ENCODE data around the gene PARP14. TPM values are rescaled to one million over a fixed set of nuclear protein-coding genes. Genes with fewer than 3 reads are reported as not detected.
A peak's percentile ranks its signal among the peaks of the same experiment; 100 is the strongest.

Gene PARP14
- total and polyA plus RNA-seq, 10 of the 15 experiments (the other 5 are each of a cell fraction or from before 2014, with no cell fraction given): 21.6 to 189 (median 92.7) TPM

- peak; percentile 27; the same call in 1 of the 2 replicates for TF ChIP-seq ZNF687 (IDR thresholded peaks at IDR 0.05)
- TF ChIP-seq STAT1 (conservative IDR thresholded peaks at IDR 0.05): no peak
- peak; percentile 28; the same call in 1 of the 2 replicates for TF ChIP-seq PKNOX1 (IDR thresholded peaks at IDR 0.05)
- no peak for TF ChIP-seq NKRF (conservative IDR thresholded peaks at IDR 0.05)
- no peak for TF ChIP-seq E2F4 (IDR thresholded peaks at IDR 0.05; ENCODE audit: low read depth, low read length)
- peak in 1 of 2 experiments; percentile 15; a peak in 1 of 4 replicates for TF ChIP-seq EP300 (IDR thresholded peaks at IDR 0.05; ENCODE audit: borderline replicate concordance in 1 of 2, control insufficient read depth in 1 of 2, low read depth in 2 of 2, low read length in 2 of 2)
- TF ChIP-seq POU2F2 (IDR thresholded peaks at IDR 0.05; ENCODE audit: borderline replicate concordance, low read depth, low read length): no peak
- no peak for TF ChIP-seq SRF (IDR thresholded peaks at IDR 0.05; ENCODE audit: low read depth in 2 of 2, low read length in 2 of 2)
- TF ChIP-seq SMAD5 (IDR thresholded peaks at IDR 0.05; ENCODE audit: low read depth): no peak
- no peak for TF ChIP-seq NFXL1 (IDR thresholded peaks at IDR 0.05; ENCODE audit: borderline replicate concordance)
- TF ChIP-seq ZBTB33 (IDR thresholded peaks at IDR 0.05): no peak
- no peak for TF ChIP-seq GABPA (IDR thresholded peaks at IDR 0.05; ENCODE audit: low read depth)
- no peak for TF ChIP-seq HSF1 (IDR thresholded peaks at IDR 0.05; ENCODE audit: low read depth, low read length)
- TF ChIP-seq ELK1 (IDR thresholded peaks at IDR 0.05; ENCODE audit: low read depth, low read length): no peak
- TF ChIP-seq MTA3 (IDR thresholded peaks at IDR 0.05; ENCODE audit: borderline replicate concordance, low read length): no peak
- TF ChIP-seq JUND (IDR thresholded peaks at IDR 0.05; ENCODE audit: low read depth, low read length): no peak
- no peak for TF ChIP-seq YBX1 (IDR thresholded peaks at IDR 0.05)
These were observed 10.6 kb downstream of the PARP14 start (continued) for GRCh38 chr3:122691195-122691594.

Data from GM12878 (cell line).